ENCODE data around the gene ZNF681.
A peak's percentile ranks its signal among the peaks of the same experiment; 100 is the strongest.
"Not testable (repeated sequence)": the region's sequence is repeated elsewhere in the genome, so short reads cannot be mapped to it uniquely, and the experiment has no call there.

The ZNF681 gene

DNA sequence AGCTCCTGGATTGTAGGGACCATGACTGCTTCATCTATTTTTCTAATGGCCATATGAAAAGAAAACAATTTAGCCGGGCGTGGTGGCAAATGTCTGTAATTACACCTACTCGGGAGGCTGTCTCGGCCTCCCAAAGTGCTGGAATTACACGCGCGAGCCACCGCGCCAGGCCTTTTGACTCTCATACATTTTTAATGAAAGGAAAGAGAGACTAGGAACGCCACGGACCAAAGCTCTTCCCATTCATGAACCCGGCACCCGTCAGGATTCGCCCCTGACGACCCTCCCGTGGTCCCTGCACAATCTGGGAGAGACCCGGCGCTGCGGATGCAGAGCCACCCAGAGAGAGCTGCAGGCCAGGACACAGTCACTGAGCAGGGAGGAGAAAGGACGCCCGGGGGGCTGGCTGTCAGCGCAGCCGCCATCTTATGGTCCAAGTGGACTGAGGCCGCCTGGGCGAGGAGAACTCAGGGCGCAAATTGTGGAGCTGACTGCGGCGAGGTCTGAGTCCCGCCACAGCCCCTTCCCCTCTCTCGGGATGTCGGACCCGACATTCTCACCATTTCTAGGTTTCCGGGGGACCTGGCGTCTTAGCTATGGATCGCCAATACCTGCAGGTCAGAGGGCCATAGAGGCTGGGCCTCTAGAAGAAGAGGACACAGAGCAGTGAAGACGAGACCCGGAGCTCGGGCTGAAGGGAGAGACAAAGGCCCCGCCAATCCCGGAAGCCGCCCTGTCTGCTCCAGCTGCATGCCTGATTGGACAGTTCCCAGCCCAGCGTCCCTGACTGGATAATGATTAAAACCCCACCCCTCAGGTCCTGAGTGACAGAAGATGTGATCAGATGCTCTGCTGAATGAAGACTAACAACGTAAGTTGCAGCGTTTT, at the start of gene ZNF681:
Gene ZNF681, minus strand, starts transcription at position 705 of the 888 bp plus-strand sequence. Its CDS starts 142 bp downstream, at position 563.
- DNase-seq = peak; percentile 93

GRCh38 chr19:23804676-23805075, 46.0 kb upstream of the ZNF681 start:
- no peak for DNase-seq

- DNase-seq = no peak
These were observed 43.6 kb upstream of the ZNF681 start for GRCh38 chr19:23802290-23802689.

- DNase-seq = no peak
These were observed 43.1 kb upstream of the ZNF681 start for GRCh38 chr19:23801803-23802202.

DNA sequence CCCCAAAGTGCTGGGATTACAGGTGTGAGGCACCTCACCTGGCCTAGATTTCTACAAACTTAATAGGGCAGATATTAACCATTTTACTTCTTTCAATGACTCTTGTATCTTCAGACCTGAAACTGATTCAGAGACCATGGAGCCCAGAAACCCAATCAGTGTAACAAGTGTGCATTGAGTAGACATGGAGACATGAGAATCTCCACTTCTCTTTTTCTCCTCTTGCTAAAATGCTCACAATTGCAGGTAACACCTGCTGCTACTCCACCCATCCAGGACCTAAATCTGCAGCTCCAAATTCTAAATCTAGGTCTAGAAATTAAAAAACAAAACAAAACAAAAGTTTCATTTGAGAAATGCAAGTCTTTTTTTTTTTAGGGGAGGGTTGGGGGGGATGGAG, 42.2 kb upstream of the ZNF681 start:
- no peak for DNase-seq

- DNase-seq = no peak
These were observed 41.6 kb upstream of the ZNF681 start for GRCh38 chr19:23800271-23800670.

DNA sequence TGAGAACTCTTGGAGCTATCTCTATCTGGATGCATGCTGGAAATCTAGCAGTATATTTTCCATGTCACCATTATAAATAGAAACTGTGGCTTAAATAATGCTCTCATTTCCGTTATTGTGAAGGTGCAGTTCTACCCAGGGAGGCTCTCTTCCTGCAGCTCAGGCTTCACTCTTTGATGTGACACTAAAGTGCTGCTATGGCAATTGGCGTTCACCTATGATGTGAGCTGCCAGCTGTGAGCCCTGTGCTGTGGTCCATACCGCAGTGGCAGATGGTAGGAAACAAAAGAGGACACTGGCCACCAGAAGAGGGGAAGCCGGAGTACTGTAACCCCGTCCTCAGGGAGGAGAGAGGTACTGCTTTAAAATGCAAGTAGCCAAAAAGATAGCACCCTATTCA, 40.6 kb upstream of the ZNF681 start:
- peak; percentile 10 for DNase-seq

DNA sequence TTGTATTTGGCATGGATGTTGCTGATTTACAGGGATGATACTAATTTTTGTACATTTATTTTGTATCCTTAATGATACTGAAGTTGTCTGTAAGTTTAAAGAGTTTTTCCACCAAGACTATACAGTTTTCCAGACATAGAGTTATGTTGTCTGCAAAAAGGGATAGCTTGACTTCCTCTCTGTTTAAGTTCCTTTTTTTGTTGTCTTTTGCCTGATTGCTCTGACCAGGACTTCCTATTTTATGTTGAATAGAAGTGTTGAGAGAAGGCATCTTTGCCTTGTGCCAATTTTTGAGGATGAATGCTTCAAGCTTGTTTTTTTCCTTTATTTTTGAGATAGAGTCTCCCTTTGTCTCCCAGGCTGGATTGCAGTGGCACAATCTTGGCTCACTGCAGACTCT, 36.8 kb upstream of the ZNF681 start:
- DNase-seq = no peak

GRCh38 chr19:23792784-23793183, 34.1 kb upstream of the ZNF681 start:
- DNase-seq = no peak

- no peak for DNase-seq
These were observed 32.2 kb upstream of the ZNF681 start for GRCh38 chr19:23790641-23791488.

- DNase-seq = no peak
These were observed 30.6 kb upstream of the ZNF681 start for GRCh38 chr19:23789246-23789645.

DNA sequence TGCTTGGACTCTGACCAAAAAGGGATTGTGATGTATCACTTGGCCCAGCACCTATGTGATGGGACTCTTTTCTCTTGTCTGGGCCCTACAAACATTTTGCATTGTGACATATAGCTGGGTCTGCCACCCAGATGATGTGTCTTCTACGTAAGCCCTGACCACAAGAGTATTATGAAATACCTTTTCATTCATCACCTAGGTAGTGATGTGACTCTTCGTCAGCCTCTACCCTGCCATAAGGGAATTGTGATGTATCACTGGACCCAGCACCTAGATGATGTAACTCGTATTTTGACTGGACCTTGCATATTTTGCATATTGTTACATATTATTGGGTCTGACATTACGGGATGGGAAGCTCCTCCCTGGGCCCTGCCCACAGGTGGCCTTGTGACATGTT, 29.7 kb upstream of the ZNF681 start:
- no peak for DNase-seq

- no peak for DNase-seq
These were observed 28.4 kb upstream of the ZNF681 start for GRCh38 chr19:23787106-23787505.

DNA sequence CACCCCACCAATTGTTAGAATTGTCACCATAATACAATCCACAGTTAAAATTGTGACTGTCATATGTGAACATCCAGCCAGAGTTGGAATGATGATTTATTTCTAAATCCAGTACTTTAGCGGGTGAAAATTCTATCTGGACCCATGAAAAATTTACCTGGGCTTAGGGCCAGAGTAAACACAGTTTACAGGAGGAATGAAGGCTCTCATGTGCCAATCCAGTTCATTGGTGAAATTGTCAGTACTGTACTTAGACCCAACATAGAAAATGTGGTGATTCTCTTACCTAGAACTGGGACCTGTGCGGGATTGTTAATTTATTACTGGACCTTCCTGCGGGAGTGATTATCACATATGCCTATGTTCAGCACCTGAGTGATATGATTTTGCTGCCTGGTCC, 27.3 kb upstream of the ZNF681 start:
- no peak for DNase-seq

DNA sequence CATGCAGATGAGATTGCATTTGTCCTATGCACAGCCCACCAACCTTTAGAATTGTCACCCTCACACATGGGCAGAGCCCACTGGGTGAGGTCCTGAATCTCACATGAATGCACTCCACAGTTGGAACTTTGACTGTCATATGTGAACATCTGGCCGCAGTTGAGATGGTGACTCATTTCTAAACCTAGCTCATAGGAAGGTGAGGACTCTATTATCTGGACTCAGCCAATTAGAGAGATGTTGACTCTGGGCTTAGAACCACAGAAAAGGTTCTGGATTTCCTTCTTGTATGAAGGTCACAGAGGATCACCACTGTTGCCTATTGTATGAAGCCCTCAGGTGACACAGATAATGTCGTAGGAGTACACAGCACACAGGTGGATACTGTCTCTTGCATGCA, 25.6 kb upstream of the ZNF681 start:
- DNase-seq = peak; percentile 18

GRCh38 chr19:23783636-23784035, 24.9 kb upstream of the ZNF681 start:
- DNase-seq = no peak

- no peak for DNase-seq
These were observed 21.0 kb upstream of the ZNF681 start for GRCh38 chr19:23779645-23780044.

DNA sequence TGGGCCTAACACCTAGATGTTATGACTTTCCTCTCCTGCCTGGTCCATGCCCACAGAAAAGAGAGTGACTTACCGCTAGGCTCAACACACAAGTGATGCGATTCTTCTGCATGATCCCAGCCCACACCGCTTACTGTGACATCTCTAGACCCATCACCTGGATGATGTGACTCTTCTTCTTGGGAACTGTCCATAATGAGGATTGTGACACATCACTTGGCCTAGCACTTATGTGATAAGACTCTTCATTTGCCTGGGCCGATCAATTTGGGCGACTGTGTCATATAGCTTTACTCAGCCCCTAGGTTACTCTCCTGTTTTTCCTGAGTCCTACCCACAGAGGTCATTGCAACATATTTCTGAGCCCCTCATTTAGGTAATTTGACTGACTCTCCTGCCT, 19.9 kb upstream of the ZNF681 start:
- no peak for DNase-seq

DNA sequence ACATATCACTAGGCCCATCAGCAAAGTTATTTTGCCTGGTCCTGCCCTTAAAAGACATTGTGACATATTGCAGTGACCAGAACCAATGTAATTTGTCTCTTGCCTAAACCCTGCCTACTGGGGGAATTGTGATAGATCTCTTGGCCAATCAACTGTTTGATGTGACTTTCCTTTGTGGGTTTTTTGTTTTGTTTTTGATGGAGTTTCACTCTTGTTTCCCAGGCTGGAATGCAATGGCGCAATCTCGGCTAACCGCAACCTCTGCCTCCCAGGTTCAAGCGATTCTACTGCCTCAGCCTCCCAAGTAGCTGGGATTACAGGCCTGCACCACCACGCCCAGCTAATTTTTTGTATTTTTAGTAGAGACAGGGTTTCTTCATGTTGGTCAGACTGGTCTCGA, 19.3 kb upstream of the ZNF681 start:
- not testable (repeated sequence) for DNase-seq

DNA sequence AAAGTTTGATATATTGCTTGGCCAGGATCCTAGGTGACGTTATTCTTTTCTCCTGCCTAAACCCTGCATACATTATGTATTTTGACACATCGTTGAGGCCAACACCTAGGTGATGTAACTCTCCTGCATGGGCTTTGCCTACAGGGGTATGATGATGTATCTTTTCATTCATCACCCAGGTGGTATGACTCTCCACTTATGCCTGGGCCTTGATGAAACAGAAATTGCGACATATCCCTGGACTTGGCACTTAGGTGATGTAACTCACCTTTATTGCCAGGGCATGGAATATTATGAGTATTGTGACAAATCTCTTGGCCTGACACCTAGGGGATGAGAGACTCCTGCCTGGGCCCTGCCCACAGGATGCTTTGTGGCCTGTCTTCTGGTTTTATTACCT, 18.5 kb upstream of the ZNF681 start:
- DNase-seq = no peak

DNA sequence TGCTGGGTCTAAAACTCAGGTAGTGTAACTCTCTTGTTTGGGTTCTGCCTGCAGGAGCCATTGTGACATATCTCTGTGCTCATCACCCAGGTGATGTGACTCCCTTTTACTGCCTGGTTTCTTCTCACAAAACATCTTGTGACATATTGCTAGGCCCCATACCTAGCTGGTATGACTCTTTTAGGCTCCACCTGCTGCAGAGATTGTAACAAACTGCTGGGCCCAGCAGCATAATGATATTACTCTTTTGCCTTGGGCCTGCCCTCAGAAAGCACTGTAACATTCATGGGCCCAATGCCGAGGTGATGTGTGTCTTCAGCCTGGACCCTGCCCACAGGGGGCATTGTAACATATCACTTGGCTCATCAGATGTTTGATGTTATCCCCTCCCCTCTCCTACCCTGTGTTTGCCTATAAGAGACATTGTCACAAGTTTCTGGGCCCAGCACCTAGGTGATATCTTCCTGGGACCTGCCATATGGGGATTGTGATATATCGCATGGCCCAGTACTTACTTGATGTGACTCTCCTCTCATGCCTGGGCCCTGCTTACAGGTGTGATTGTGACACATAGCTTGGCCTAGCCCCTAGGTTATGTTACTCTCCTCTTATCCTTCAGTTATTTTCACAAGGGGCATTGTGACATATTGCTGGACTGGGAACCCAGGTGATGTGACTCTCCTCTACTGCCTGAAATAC, 18.0 kb upstream of the ZNF681 start:
- DNase-seq = no peak

DNA sequence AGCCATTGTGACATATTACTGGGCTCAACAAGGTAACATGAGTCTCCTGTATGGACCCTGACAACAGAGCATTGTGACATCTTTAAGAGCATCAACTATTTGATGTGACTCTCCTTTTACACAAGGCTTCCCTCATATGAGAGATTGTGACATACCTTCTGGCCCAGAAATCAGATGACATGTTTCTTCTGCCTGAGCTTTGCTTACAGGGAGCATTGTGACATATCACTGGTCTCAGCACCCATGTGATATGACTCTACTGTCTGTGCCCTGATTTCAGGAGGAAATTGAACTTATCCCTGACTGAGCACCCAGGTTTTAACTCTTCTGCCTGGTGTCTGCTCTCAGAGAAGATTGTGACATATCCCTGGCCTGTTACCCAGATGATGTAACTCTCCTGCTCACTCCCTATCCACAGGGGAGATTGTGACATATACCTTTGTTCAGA, 15.9 kb upstream of the ZNF681 start:
- DNase-seq = no peak

- DNase-seq = no peak
These were observed 15.4 kb upstream of the ZNF681 start for GRCh38 chr19:23774106-23774505.

All from activated CD4-positive, alpha-beta T cell treated with anti-CD3 and anti-CD28 coated beads, Interleukin-2, amount 50 U/mL, for 16 hours (primary cell).